ENCODE data around the gene NUFIP1. TPM values are rescaled to one million over a fixed set of nuclear protein-coding genes. Genes with fewer than 3 reads are reported as not detected.

Gene NUFIP1
- total RNA-seq, 1 experiment from 2014 or later = 12.2 TPM

- TF ChIP-seq EZH2phosphoT487 (IDR thresholded peaks at IDR 0.05; ENCODE audit: borderline replicate concordance) = no peak
Observed at GRCh38 chr13:44955406-44955805, 33.9 kb downstream of the NUFIP1 start (continued).

DNA sequence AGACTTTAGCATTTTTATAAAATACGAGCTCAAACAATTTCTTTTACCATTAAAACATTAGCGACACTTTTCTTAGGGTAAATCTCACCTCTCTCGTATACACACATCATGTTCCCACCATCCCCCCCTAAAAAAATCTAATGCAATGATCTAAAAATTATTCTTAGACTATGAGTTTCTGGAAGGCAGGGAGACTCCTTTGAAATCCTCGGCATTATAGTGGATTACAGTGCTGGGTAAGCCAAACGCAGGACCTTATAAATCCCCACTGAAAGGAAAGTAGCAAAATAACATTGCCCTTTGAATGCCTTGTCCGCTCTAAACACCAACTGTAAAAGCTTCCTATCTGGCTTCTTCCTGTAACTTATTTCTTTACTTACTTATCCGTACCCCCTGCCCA, 35.0 kb downstream of the NUFIP1 start:
- intact Hi-C loops (cut with micrococcal nuclease) = no loop called here
- Histone ChIP-seq H3K4me1 (ENCODE audit: control insufficient read depth in 1 of 2, insufficient read depth in 2 of 2, low read length in 2 of 2) (0 out of 4 replicates have a peak, but pooled peaks cover 0 to 6% of the 10 kb centered on the region in 2 experiments), H4K20me1 (ENCODE audit: insufficient read depth) (0 out of 2 replicates have a peak, but pooled peaks cover 3% of the 10 kb centered on the region), H2AFZ (ENCODE audit: low read depth, low read length, poor library complexity, severe bottlenecking) (no peak overlapping the region), H3K9me2 (ENCODE audit: insufficient read depth) (no peaks in the 10 kb centered on the region), H3K36me3 (ENCODE audit: control insufficient read depth in 1 of 2, insufficient read depth in 2 of 2, low read length in 2 of 2) (peaks cover 5 to 6% of the 10 kb centered on the region in 2 experiments; a peak in 3 of 4 replicates), H3K4me2 (ENCODE audit: low read length) (no peak overlapping the region), H3K4me3 (replicated peaks in 1 of 2; ENCODE audit: low read depth in 1 of 2, low read length in 2 of 2) (no peak overlapping the region), H3K9me3 (ENCODE audit: control insufficient read depth in 1 of 2, insufficient read depth in 1 of 2, low read depth in 1 of 2, low read length in 2 of 2) (no peaks in the 10 kb centered on the region), H3K79me2 (ENCODE audit: insufficient read depth, low read length) (peaks cover 16% of the 10 kb centered on the region), H3K27me3 (ENCODE audit: insufficient read depth, low read length) (no peaks in the 10 kb centered on the region), H3K27ac (ENCODE audit: low read depth, low read length) (no peak overlapping the region), H3K9ac (ENCODE audit: low read length) (no peak overlapping the region)
- CTCF ChIA-PET = no interaction called here
- no peak for DNase-seq (ENCODE audit: low read depth, low spot score)
- RAD21 ChIA-PET (ENCODE audit: low non-redundant PET in 1 of 2, low total read pairs in 2 of 2, uncharacterized antibody in 2 of 2, unreplicated experiment in 2 of 2) = no interaction called here
- BruUV-seq (replicated peaks) = no TSS peak
- TF ChIP-seq CBX3 (IDR thresholded peaks at IDR 0.05; ENCODE audit: low read depth) (no peak), SP1 (IDR thresholded peaks at IDR 0.05; ENCODE audit: low read depth) (no peak), JUND (IDR thresholded peaks at IDR 0.05) (no peak), CTCF (IDR thresholded peaks at IDR 0.05 in 2 of 3, conservative IDR thresholded peaks at IDR 0.05 in 1 of 3; ENCODE audit: borderline replicate concordance in 1 of 3, insufficient read depth in 1 of 3, low read depth in 2 of 3, low read length in 2 of 3) (no peak), POLR2AphosphoS5 (IDR thresholded peaks at IDR 0.05; ENCODE audit: low read depth, low read length) (no peak), SIN3A (IDR thresholded peaks at IDR 0.05; ENCODE audit: low read depth) (no peak)
- TF ChIP-seq, protein P1, sequence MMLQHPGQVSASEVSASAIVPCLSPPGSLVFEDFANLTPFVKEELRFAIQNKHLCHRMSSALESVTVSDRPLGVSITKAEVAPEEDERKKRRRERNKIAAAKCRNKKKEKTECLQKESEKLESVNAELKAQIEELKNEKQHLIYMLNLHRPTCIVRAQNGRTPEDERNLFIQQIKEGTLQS (IDR thresholded peaks at IDR 0.05) = no peak
- ATAC-seq = no peak
- POLR2A ChIA-PET = no interaction called here

All from HCT116 (cell line).